ENCODE results near the gene ANAPC5.
"Not testable (repeated sequence)": the region's sequence is repeated elsewhere in the genome, so short reads cannot be mapped to it uniquely, and the experiment has no call there.

ANAPC5 gene

DNA sequence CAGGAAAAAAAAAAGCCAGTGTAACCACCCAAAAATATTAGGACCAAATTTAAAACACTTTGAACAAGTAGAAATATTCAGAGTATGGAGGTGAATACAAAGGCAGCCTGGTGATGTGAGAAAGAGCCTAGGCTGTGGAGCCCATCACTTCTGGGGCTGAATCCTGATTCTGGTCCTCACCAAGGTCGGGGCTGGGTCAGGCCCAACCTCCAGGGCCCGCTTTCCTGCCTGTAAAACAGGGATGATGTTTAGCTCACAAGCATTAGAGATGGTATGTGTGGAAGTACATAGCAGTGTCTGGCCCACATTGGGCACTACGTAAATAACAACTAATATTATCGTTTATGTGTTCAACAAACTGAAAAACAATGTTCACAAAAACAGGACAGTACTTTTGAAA lies 47.9 kb downstream of the ANAPC5 start:
- DNase-seq = no peak

DNA sequence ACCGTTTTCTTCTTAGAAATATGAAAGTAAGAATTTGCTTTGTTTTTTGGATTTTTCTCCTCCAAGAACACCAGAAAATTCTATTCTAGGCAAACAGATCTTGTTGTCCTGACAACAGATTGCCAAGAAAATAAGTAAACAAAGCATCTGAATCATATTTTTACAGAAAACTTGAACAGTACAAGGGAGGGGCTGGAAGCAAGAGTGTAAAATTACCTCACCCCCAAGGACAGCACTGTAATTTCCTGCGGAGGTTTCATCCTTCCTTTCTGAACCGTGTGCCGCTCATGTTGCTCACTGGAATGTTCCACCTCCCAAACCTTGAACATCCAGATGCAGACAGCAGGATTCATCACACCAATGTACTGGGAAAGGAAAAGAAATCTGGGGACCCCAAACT lies 50.3 kb downstream of the ANAPC5 start:
- no peak for DNase-seq

DNA sequence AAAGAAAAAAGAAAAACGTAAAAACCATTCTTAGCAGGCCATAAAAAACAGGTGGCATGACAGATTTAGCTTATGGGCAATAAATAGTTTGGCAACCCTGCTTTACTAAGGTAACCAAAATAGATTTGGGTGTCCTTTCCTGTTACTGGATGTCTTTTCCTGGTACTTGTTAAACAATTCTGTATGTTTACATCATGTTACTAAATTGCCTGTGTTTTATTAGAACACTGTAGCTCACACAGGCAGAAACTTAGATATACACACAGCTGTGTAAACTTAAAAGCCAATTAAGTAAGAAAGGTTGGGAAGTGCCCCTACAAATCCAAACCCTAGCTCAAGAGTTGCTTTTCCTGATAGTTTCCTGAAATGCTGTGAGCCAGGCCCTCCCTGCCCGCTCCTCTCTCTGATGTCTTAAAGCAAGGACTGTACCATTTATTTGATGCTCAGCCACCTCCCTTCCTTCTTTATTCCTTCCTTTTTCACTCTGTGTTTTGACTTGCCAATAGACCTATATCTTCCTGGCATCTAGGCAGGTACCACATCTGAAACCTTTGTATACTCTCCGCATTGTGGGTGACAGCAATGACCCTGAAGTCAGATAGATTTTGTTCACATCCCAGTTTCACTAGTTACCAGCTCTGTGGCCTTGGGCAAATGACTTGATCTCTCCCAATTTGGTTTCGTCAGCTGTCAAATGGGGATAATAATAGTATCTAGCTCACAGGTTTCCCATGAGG lies 52.0 kb downstream of the ANAPC5 start:
- no peak for DNase-seq

DNA sequence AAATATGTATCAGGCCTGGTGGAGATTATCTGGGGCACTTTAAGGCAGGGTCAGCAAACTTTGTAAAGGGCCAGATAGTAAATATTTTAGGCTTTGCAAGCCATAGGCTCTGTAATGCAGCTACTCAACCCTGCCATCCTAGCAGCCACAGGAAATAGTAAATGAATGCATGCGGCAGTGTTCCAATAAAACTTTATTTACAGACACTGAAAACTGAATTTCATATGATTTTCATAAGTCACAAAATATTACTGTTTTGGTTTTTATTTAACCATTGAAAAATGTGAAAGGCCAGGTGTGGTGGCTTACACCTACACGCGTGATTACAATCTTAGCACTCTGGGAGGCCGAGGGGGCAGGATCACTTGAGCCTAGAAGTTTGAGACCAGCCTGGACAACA lies 52.5 kb downstream of the ANAPC5 start:
- DNase-seq = no peak

DNA sequence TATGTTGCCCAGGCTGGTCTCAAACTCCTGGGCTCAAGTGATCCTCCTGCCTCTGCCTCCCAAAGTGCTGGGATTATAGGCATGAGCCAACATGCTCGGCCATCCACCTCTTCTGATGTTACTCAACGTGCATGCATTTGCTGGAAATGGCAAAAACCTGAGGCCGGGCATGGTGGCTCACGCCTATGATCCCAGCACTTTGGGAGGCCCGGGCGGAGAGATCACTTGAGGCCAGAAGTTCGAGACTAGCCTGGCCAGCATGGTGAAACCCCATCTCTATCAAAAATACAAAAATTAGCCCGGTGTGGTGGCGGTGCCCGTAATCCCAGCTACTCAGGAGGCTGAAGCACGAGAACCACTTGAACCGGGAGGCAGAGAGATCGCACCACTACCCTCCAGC lies 53.8 kb downstream of the ANAPC5 start:
- DNase-seq = not testable (repeated sequence)

DNA sequence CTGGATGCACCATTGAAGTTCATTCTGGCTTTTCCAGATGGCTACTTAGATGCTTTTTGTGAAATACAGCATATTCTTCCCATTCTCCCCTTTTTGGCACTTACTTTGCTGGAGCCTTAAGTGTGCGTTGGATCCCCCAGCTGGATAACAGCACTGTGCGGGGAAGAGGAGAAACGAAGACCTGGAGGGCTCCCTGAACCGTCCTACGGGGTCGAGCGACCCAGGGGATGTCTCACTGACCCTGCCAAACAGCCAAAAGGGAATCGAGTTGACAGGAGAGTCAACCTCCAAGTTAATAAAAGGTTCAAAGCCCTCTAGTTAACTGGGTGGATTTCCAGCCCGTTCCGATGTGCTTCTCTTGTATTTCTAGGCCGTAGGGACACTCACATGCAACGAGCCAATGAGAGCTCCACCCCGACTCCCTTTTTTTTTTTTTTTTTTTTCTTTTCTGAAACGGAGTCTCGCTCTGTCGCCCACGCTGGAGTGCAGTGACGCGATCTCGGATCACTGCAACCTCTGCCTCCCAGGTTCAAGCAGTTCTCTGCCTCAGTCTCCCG lies 54.7 kb downstream of the ANAPC5 start:
- DNase-seq = peak; percentile 13

DNA sequence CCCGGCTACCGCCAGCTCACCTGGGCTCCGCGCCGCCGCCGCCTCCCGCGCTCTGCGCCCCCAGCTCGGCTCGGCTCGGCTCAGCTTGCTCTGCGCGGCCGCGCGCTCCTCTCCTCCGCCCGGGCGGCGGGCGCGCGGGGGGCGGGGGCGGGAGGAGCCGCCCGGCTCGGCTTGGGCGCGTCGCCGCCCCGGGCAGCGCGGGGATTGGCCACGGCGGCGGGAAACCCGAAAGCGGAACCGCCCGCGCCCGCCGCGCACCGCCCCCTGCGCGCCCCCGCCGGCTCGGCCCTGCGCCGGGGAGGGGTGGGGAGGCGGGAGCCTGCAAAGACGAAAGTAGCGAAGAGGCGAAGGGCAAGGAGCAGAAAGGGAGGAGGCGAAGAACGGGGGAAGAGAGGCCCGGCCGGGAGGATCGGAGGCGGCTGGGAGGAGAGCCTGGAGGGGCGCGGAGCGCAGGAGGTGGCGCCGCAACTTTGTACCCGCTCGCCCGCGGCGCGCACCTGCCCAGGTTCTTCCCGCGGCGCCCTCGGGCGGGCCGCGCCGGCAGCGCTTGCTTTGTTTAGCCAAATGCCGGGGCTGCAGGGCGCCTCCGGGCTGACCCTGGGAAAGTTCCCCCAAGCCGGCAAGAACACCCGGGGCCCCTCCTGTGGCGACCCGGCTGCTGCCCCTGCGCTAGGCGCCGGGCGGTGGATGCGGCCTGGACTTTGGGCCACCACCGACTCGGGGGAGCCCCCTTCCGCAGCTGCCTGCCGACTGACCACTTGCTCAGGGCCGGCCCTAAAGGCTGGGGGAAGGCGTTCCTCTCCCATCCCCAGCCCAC lies 55.4 kb downstream of the ANAPC5 start, which contains the start of gene CAMKK2:
CAMKK2 (minus strand) TSS at position 92 of the 817 bp plus-strand sequence. CDS start 22,183 bp downstream, outside the sequence.
- peak; percentile 83 for DNase-seq

DNA sequence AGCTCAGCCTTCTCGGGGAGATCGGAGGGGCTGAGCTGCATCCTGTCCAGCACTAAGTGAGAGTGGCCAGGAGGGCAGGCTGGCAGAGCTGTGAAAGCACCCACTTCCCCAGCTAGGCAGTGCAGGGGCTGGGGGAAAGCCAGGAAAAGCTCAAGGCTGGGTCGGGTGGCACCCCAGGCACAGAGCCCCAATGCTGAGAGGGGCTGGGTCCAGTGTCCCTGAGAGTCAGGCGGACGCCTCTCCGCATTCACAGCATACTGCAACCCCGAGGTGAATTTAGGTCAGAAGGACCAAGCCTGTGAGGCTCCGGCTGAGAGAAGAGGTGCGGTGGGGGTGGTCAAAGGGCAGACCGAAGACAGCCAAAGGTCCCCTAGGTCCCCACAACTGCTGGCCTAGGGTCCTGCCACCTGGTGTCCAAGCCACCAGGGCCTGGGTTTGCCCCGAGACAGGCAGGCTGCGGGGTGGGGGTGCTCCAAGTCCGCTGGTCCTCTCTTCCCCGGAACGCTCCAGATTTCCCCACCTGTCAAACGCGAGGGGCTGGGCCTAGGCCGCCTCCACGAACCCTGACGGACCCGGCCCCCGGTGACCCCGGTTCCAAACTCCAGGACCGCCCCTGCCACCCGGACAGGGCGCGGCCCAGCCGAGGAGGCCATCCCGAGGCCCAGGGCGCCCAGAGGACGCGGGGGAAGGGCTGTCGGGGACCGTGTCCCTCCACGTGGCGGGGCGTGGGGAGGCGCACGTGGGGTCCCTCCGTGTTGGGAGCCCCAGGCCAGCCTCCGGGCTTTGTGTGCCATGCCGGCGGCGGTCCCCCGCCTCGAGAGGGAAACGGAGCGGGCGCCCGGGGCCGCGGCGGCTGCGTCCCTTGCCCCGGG lies 56.2 kb downstream of the ANAPC5 start:
- DNase-seq = no peak

DNA sequence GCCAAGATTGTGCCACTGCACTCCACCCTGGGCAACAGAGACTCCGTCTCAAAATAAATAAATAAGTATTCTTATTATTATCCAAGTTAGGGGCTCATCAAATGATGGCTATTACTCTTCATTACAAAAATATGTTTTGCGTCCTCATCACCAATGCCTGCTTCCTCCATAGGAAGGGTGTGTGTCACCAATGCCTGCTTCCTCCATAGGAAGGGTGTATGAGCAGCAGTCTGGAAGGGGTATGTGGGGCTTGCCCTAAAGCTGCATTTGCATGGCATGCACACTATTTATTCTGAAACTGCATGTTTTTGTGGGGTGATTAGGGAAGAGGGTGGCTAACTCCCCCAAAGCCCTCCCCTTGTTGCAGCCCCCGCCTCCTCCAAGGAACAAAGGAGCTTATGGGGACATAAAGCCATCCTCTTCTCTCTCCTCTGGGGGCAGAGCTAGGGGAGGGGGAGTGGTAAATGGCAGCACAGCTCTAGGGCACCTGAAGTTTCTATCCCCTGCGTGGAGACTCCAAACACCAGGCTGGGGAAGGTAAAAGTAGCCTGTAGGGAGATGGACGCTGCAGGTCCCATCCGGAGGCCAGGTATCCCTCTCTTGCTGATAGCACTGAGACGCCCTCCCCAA lies 57.0 kb downstream of the ANAPC5 start:
- no peak for DNase-seq

DNA sequence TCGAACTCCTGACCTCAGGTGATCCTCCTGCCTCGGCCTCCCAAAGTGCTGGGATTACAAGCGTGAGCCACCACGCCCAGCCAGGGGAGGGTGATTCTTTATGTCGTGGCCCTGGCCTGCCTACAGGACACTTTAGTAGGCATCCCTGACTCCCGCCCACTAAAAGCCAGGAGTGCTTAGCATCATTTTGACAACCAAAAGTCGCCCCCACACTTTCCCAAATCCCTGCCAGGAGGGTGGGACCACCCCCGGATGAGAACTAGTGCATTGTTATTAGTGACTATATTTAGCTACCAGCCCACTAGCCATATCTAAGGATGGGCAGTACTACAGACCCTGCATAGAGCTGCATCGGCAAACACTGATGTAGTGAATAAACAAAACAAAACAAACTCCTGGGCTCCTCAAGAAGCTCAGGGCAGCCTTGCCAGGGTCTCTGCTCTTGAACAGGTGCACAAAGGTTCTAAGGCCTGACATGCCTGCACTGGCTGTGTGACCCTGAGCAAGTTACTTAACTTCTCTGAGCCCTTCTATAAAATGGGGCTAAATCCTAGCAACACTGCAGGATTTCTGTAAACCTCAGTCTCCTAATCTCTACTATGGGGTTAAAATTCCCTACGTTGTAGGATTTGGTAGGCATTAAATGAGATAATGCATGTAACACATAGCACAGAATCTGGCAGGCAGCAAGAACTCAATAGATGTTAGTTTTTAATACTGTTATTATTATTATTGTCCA lies 57.9 kb downstream of the ANAPC5 start:
- DNase-seq = no peak

DNA sequence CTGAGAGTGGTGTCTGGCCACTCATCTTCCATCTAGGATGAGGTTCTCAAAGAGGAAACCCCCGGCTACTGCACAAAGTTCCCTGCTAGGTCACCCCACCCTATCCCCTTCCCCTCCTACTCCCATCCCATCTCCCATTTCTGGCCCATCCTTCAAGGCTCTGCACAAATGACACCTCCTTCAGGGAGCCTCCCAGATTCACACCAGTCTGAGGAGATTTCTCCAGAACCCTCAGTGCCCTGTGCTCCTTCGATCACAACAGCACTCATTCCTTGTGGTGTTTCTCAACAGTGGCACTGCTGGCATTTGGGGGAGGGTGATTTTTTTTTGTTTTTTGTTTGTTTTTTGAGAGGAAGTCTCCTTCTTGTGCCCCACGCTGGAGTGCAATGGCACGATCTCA lies 58.6 kb downstream of the ANAPC5 start:
- DNase-seq = no peak

DNA sequence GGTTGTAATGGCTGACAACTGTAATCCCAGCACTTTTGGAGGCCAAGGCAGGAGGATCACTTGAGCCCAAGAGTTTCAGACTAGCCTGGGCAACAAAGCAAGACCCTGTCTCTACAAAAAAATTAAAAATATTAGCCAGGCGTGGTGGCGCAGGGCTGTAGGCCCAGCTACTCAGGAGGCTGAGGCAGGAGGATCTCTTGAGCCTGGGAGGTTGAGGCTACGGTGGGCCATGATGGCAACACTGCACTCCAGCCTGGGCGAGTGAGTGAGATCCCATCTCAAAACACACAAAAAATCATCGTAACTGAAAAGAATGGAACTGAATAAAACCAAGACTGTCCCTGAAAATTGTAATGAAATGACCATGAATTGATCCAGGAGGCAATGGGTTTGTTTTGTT lies 61.8 kb downstream of the ANAPC5 start:
- DNase-seq = no peak

DNA sequence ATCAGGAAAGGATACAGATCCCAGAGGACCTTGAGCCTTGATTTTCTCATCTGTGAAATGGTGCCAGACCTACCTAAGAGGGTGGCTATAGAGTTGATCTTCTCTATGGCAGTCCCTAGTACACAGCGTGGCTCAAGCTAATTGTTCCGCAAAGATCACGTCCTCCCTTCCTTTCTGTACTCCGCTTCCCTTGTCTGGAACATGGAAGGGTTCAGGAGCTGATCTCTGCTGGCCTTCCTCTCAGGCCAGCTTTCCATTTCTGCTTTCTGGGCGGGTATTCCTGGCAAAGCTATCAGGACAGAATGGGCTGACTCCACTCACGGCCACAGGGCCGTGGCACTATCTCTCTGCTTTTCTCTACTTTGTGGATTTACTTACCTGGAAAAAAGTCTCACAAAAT lies 62.2 kb downstream of the ANAPC5 start:
- DNase-seq = no peak

DNA sequence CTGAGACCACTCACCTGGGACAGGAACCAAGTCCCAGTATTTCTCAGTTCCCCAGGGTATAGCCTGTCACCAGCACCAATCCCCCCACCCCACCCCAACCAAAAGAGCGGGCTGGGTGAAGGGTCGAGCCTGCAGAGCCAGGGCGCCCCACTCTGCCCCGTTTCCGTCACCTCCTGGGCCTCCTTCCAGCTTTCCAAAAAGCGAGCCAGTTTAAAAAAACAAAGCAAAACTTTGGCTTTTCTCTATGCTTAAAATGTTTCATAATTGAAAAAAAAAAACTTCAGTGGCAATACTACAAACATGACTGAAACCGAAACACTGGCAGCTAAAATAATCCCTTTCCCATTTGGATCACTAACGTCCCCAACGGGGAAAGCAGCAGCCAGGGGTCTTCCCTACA lies 63.2 kb downstream of the ANAPC5 start:
- DNase-seq = no peak

DNA sequence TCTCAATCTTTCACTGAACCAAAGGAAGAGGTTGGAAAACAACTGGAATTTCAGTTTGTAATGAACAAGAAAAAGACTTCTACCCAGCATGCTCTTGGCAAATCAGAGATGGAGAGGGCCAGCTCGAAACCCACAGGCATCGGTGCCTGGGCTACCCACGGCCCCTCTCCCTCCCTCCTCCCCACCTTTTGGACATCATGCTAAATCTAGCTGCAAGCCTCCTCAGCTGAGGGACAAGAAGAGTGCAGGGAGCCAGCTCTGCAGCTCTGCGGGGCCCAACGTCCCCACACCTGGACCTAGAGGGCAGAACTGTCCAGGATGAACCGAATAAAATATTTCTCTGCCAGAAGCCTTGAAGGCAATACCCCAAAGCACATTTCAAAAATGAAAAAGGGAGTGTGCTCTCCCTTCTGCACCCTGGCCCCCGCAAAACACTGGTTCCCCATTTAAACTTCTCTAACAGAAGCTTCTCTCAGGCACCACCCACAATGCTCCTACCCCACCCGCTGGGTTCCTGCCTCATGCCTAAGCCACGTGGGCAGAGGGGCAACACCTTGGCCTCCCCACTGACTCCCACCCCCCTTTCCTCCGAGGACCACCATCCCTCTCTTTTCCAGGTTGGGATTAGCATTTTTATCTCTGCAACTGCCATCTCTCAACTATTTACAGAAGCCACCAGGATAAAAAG lies 63.9 kb downstream of the ANAPC5 start:
- no peak for DNase-seq

DNA sequence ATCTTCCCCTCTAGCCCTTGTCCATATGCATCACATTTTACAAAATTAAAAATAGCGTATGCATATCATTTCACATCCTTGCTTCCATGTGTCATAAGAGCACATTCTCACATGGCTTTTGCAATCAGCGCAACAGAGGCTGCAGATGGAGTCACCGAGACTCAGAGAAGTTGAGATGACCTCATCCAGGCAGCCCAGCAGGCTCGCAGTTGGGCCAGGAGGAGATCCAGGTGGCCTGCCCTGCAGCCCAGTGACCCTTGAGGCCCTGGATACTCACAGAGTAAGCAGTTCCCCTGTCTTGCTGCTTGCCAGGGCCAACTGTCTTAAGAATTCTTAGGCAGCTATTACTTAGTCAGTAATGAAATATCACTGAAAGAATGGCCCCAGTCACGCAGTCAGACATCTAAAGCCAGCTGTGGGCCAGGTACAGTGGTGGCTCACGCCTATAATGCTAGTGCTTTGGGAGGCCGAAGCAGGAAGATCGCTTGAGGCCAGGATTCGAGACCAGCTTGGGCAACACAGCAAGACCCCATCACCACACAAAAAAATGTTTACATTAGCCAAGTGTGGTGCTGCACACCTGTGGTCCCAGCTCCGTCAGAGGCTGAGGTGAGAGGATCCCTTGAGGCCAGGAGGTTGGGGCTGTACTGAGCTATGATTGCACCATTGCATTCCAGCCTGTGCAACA lies 64.8 kb downstream of the ANAPC5 start:
- DNase-seq = no peak

DNA sequence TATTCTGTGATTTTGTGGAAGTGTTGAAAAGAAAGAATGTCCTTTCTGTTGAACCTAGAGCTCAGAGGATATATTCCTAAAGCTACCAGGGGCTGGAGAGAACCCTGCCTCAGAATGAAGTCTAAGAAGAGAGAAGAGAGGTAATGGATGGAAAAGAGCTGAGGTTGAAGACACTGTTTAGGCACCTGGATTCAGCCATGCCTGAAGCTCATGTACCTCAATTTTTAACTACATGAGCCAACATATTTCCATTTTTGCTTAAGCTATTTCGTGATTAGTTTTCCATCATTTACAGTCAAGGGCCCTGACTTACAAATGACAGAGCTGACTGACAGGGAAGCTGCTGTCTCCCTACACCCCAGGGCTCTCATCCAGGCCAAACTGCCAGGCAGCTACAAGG lies 66.4 kb downstream of the ANAPC5 start:
- no peak for DNase-seq

DNA sequence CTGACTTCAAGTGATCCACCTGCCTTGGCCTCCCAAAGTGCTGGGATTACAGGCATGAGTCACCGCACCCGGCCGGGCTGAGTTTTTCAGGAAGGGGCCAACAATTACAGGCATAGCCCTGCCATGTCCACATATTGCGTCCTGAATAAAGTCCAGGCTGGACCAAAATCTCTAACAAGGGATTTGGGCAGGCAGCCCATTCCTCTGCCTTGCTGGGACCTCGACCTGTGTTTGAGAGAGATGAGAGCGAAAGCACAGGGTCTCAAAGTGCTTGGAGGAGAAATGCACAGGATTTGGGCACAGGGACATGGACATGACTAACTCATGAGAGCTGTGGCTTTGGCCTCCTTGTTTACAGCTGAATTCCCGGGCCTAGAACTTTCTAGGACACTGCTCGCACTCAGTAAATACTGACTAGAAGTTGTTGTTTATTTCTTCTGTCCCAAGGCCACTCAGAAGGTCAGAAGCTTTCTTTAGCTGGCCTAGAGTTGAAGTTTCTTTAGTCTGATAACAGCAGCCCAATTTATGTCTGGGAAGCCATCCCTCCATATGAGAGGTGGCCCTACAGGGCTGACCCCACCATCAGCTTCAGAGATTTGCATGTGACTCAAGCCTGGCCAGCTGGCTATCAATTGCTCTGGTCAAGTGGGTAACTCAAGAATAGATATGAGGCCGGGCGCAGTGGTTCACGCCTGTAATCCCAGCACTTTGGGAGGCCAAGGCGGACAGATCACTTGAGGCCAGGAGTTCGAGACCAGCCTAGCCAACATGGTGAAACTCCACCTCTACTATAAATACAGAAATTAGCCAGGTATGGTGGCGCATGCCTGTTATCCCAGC lies 67.4 kb downstream of the ANAPC5 start:
- no peak for DNase-seq

DNA sequence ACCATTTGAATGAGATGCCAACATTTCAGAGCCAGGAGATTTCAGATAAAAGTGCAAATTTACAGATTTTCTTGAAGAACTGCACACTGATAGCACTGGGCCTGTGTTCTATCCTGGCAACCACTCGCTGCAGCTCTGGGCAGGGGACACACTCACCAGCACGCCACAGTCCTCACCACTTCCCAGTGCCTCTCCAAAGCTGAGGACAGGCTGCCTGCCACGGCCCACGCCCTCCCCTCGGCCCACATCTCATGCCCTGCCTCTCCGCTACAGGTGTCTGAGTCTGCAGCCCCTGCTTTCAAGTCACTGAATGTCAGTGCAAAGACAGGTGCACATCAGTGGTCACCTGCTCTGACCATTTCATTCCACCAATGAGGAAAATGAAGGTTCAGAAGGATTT lies 68.4 kb downstream of the ANAPC5 start:
- no peak for DNase-seq

DNA sequence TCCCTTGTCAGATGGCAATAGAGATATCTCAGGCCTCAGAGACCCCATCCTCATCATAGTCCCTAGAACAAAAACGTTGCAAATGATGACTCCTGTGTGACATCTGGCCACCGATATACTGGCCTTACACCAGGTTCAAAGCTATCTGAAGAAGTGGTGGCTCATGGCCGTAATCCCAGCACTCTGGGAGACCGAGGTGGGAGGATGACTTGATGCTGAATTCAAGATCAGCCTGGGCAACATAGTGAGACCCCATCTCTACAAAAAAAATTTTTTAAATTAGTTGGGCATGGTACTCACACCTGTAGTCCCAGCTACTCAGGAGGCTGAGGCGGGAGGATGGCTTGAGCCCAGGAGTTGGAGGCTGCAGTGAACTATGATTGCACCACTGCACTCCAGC lies 68.8 kb downstream of the ANAPC5 start:
- no peak for DNase-seq

Data from activated CD4-positive, alpha-beta T cell treated with anti-CD3 and anti-CD28 coated beads for 1 hour (primary cell).